Upper lobe of left lung (tissue), 4 donors: ENCODE results near the gene TPM2.

ENCODE experiments used
- EP300 ChIP-seq, 4 donors: sonication (generic); formaldehyde crosslinking; IDR thresholded peaks; one replicate each; pipeline ENCODE4 v1.5.1; 2017; ENCODE audit warnings: antibody characterized with exemption in 4 of 4, control low read depth in 2 of 4
- POLR2A ChIP-seq, 4 donors: fragments of 450-650 bp; IDR thresholded peaks; one replicate each; pipeline ENCODE4 v1.5.1; 2016 to 2017; ENCODE audit warnings: antibody characterized with exemption in 4 of 4, mild to moderate bottlenecking in 2 of 4
- POLR2AphosphoS5 ChIP-seq, 2 donors: sonication (generic); formaldehyde crosslinking; IDR thresholded peaks; one replicate each; pipeline ENCODE4 v1.5.1; 2017; ENCODE audit warnings: antibody characterized with exemption in 2 of 2
- TF ChIP-seq, protein P1 (sequence below), 6 experiments: fragments of 450-650 bp in 4 of 6; fragments of 200-600 bp in 2 of 6; sonication (generic) in 2 of 6; IDR thresholded peaks; one replicate each; pipeline ENCODE4 v1.5.1; 2016 to 2019; ENCODE audit warnings: antibody characterized with exemption in 6 of 6

DNA sequence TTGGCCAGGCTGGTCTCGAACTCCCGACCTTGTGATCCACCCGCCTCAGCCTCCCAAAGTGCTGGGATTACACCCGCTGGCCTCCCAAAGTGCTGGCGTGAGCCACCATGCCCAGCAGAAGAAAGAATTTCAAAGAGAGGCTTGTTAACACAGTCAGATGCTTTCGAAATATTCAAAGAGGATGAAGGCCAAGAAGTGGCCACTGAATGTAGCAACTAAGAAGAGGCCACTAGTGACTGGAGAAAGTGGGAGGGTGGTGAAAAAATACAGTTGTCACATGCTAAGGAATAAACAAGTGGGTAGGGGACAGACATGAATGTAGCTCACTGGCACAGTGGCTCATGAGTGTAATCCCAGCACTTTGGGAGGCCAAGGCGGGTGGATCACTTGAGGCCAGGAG, 13.0 kb upstream of the TPM2 start:
- TF ChIP-seq, protein P1, sequence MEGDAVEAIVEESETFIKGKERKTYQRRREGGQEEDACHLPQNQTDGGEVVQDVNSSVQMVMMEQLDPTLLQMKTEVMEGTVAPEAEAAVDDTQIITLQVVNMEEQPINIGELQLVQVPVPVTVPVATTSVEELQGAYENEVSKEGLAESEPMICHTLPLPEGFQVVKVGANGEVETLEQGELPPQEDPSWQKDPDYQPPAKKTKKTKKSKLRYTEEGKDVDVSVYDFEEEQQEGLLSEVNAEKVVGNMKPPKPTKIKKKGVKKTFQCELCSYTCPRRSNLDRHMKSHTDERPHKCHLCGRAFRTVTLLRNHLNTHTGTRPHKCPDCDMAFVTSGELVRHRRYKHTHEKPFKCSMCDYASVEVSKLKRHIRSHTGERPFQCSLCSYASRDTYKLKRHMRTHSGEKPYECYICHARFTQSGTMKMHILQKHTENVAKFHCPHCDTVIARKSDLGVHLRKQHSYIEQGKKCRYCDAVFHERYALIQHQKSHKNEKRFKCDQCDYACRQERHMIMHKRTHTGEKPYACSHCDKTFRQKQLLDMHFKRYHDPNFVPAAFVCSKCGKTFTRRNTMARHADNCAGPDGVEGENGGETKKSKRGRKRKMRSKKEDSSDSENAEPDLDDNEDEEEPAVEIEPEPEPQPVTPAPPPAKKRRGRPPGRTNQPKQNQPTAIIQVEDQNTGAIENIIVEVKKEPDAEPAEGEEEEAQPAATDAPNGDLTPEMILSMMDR (IDR thresholded peaks at IDR 0.05) = no peak
- TF ChIP-seq POLR2A (IDR thresholded peaks at IDR 0.05) (no peak), POLR2AphosphoS5 (IDR thresholded peaks at IDR 0.05) (no peak), EP300 (IDR thresholded peaks at IDR 0.05) (no peak)
